HEK293 (cell line): ENCODE data around the gene IGFLR1.

Source experiments
- CTCF ChIA-PET: fragments of 350-600 bp; formaldehyde crosslinking; extraction: SDS; loops from one replicate; lab custom pipeline; 2021; ENCODE audit warnings: antibody characterized with exemption; lab: Yijun Ruan, JAX
- POLR2A ChIA-PET: fragments of 300-600 bp; formaldehyde crosslinking; extraction: SDS; loops from one replicate; lab custom pipeline; 2020; ENCODE audit warnings: antibody characterized with exemption, inconsistent platforms; lab: Yijun Ruan, JAX
- H3K27ac ChIP-seq: fragments of 200-500 bp; sonication (Bioruptor generic); 2 replicates; pipeline ENCODE4 v1.5.1; 2014; ENCODE audit warnings: low read depth, low read length, control low read depth, inconsistent platforms; ENCODE audit errors: extremely low read depth
- H3K36me3 ChIP-seq, 2 experiments: fragments of 200-500 bp in 1 of 2; sonication (Bioruptor generic) in 1 of 2; 1 replicate in 1 of 2; 2 replicates in 1 of 2; pipeline ENCODE4 v1.5.1; 2014 to 2017; ENCODE audit warnings: inconsistent platforms in 2 of 2, low read length in 2 of 2; ENCODE audit not compliant: control insufficient read depth in 2 of 2, insufficient read depth in 1 of 2
- H3K4me1 ChIP-seq: fragments of 200-500 bp; sonication (Bioruptor generic); 2 replicates; pipeline ENCODE4 v1.5.1; 2014; ENCODE audit warnings: mild to moderate bottlenecking, low read length, inconsistent platforms; ENCODE audit not compliant: control insufficient read depth, insufficient read depth
- H3K4me3 ChIP-seq: 2 replicates; pipeline ENCODE4 v1.5.1; 2011; ENCODE audit warnings: low read depth, mild to moderate bottlenecking, control low read depth, low read length, moderate library complexity
- H3K9me3 ChIP-seq: fragments of 200-500 bp; sonication (Bioruptor generic); 2 replicates; pipeline ENCODE4 v1.5.1; 2014; ENCODE audit warnings: low read depth, low read length, inconsistent platforms; ENCODE audit not compliant: control insufficient read depth, insufficient read depth
- BCL6B ChIP-seq: fragments of 450-650 bp; formaldehyde crosslinking; IDR thresholded peaks from 2 replicates; pipeline ENCODE4 v1.5.1; 2017; ENCODE audit warnings: missing biosample characterization, missing genetic modification characterization
- EGR2 ChIP-seq: fragments of 450-650 bp; formaldehyde crosslinking; IDR thresholded peaks from 2 replicates; pipeline ENCODE4 v1.5.1; 2016; ENCODE audit warnings: low read depth, missing biosample characterization, missing genetic modification characterization
- HIC1 ChIP-seq: fragments of 450-650 bp; formaldehyde crosslinking; IDR thresholded peaks from 2 replicates; pipeline ENCODE4 v1.5.1; 2016; ENCODE audit warnings: missing biosample characterization, missing genetic modification characterization
- HOXD13 ChIP-seq: sonication (generic); formaldehyde crosslinking; IDR thresholded peaks from 2 replicates; pipeline ENCODE4 v1.8.0; 2022; ENCODE audit warnings: missing genetic modification reagents, borderline replicate concordance
- KLF1 ChIP-seq: fragments of 450-650 bp; formaldehyde crosslinking; IDR thresholded peaks from 2 replicates; pipeline ENCODE4 v1.5.1; 2016; ENCODE audit warnings: missing biosample characterization, missing genetic modification characterization
- KLF8 ChIP-seq: fragments of 450-650 bp; formaldehyde crosslinking; IDR thresholded peaks from 2 replicates; pipeline ENCODE4 v1.5.1; 2016; ENCODE audit warnings: missing biosample characterization, missing genetic modification characterization
- MEIS1 ChIP-seq: sonication (generic); formaldehyde crosslinking; IDR thresholded peaks from 2 replicates; pipeline ENCODE4 v1.8.1; 2022; ENCODE audit warnings: missing genetic modification reagents, mild to moderate bottlenecking, borderline replicate concordance
- SCRT1 ChIP-seq: fragments of 450-650 bp; formaldehyde crosslinking; IDR thresholded peaks from 2 replicates; pipeline ENCODE4 v1.5.1; 2016; ENCODE audit warnings: missing biosample characterization, missing genetic modification characterization, borderline replicate concordance
- SP2 ChIP-seq: fragments of 450-650 bp; formaldehyde crosslinking; IDR thresholded peaks from 2 replicates; pipeline ENCODE4 v1.5.1; 2016; ENCODE audit warnings: missing biosample characterization, missing genetic modification characterization
- TCF7L2 ChIP-seq: IDR thresholded peaks from 2 replicates; pipeline ENCODE4 v1.6.1; 2011; ENCODE audit warnings: low read depth, mild to moderate bottlenecking, inconsistent platforms, low read length, moderate library complexity, borderline replicate concordance
- ZBTB7A ChIP-seq: fragments of 450-650 bp; formaldehyde crosslinking; IDR thresholded peaks from 2 replicates; pipeline ENCODE4 v1.5.1; 2016; ENCODE audit warnings: low read depth, missing biosample characterization, missing genetic modification characterization
- ZNF155 ChIP-seq: fragments of 450-650 bp; formaldehyde crosslinking; IDR thresholded peaks from 2 replicates; pipeline ENCODE4 v1.5.1; 2016; ENCODE audit warnings: missing biosample characterization, missing genetic modification characterization
- ZNF19 ChIP-seq: fragments of 450-650 bp; formaldehyde crosslinking; IDR thresholded peaks from 2 replicates; pipeline ENCODE4; 2016; ENCODE audit warnings: missing biosample characterization, missing genetic modification characterization, low read depth
- ZNF280C ChIP-seq: fragments of 450-650 bp; formaldehyde crosslinking; IDR thresholded peaks from 2 replicates; pipeline ENCODE4 v1.5.1; 2016; ENCODE audit warnings: missing biosample characterization, missing genetic modification characterization
- ZNF37A ChIP-seq: fragments of 450-650 bp; IDR thresholded peaks from 2 replicates; pipeline ENCODE4 v1.5.1; 2018; ENCODE audit warnings: missing biosample characterization, missing genetic modification characterization
- ZNF555 ChIP-seq: fragments of 450-650 bp; formaldehyde crosslinking; conservative IDR thresholded peaks from 2 replicates; pipeline ENCODE4 v1.5.1; 2017; ENCODE audit warnings: missing biosample characterization, mild to moderate bottlenecking, missing genetic modification characterization, inconsistent platforms
- ZNF585B ChIP-seq: fragments of 450-650 bp; formaldehyde crosslinking; IDR thresholded peaks from 2 replicates; pipeline ENCODE4 v1.5.1; 2016; ENCODE audit warnings: missing biosample characterization, missing genetic modification characterization
- ZNF600 ChIP-seq: fragments of 450-650 bp; formaldehyde crosslinking; IDR thresholded peaks from 2 replicates; pipeline ENCODE4 v1.5.1; 2016; ENCODE audit warnings: missing biosample characterization, missing genetic modification characterization
- ZNF610 ChIP-seq: fragments of 450-650 bp; formaldehyde crosslinking; IDR thresholded peaks from 2 replicates; pipeline ENCODE4 v1.5.1; 2016; ENCODE audit warnings: missing biosample characterization, missing genetic modification characterization, borderline replicate concordance
- ZNF626 ChIP-seq: fragments of 450-650 bp; sonication (Bioruptor Pico); formaldehyde crosslinking; IDR thresholded peaks from 2 replicates; pipeline ENCODE4 v1.5.1; 2018; ENCODE audit warnings: missing biosample characterization, missing genetic modification characterization, inconsistent platforms
- ZNF777 ChIP-seq: fragments of 450-650 bp; formaldehyde crosslinking; IDR thresholded peaks from 2 replicates; pipeline ENCODE4 v1.5.1; 2017; ENCODE audit warnings: missing biosample characterization, missing genetic modification characterization, borderline replicate concordance
- ZSCAN23 ChIP-seq: fragments of 450-650 bp; formaldehyde crosslinking; IDR thresholded peaks from 2 replicates; pipeline ENCODE4 v1.5.1; 2016; ENCODE audit warnings: missing biosample characterization, missing genetic modification characterization
- TF ChIP-seq, protein P1 (sequence below): fragments of 450-650 bp; formaldehyde crosslinking; IDR thresholded peaks from 2 replicates; pipeline ENCODE4 v1.5.1; 2016; ENCODE audit warnings: missing biosample characterization, missing genetic modification characterization

Gene IGFLR1

DNA sequence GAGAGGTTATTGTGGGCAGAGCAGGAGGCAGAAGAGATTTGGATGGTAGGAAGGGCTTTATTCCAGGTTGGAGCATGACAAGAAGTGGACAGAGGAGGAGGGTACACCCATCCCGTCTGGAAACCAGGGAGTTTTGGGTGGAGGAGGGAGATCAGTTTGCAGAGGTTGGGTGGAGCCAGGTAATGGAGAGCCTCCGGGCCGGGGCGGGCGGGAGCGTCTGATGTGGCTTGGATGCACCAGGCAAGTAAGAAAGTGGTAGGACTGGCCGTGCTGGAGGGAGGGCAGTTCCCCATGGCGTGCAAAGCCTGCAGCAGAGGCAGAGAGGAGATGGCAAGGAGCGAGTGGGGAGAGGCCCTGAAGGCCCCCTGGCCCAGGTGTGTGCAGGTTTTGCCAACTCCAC, 10.9 kb downstream of the IGFLR1 start:
- TF ChIP-seq HIC1 (tag by site-specific recombination) (0 out of 2 replicates have a peak, but pooled peaks have one; percentile 6), ZNF626 (tag by site-specific recombination) (no peak), ZNF37A (tag by site-specific recombination) (no peak), ZNF600 (tag by site-specific recombination) (peak; percentile 81), EGR2 (tag by site-specific recombination) (peak; percentile 43; the same call in 1 of the 2 replicates), ZNF155 (tag by site-specific recombination) (no peak), KLF1 (peak; percentile 99), SP2 (0 out of 2 replicates have a peak, but pooled peaks have one; percentile 12)
- TF ChIP-seq, protein P1, sequence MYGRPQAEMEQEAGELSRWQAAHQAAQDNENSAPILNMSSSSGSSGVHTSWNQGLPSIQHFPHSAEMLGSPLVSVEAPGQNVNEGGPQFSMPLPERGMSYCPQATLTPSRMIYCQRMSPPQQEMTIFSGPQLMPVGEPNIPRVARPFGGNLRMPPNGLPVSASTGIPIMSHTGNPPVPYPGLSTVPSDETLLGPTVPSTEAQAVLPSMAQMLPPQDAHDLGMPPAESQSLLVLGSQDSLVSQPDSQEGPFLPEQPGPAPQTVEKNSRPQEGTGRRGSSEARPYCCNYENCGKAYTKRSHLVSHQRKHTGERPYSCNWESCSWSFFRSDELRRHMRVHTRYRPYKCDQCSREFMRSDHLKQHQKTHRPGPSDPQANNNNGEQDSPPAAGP (tag by site-specific recombination) = 0 out of 2 replicates have a peak, but pooled peaks have one; percentile 32
- Histone ChIP-seq H3K4me3 (no peak overlapping the region), H3K36me3 (peaks cover 95 to 97% of the 10 kb centered on the region in 2 experiments), H3K27ac (no peak overlapping the region), H3K4me1 (no peaks in the 10 kb centered on the region), H3K9me3 (no peaks in the 10 kb centered on the region)
- ChIA-PET POLR2A (interaction anchor here (2.0 to 13.6 kb wide), 2 partner anchors 6 to 17 kb away, joined by 7 to 204 read pairs; partner anchors contain the start of gene LIN37), CTCF (interaction anchor here (1.3 kb wide), 1 partner anchor 10 kb away, joined by 4 read pairs; no protein-coding TSS in a partner anchor)

GRCh38 chr19:35730326-35730725, 11.9 kb downstream of the IGFLR1 start:
- TF ChIP-seq ZNF777 = no peak
- TF ChIP-seq MEIS1 (CRISPR knock-in tag) = no peak
- TF ChIP-seq KLF8 (tag by site-specific recombination) = no peak
- TF ChIP-seq, all 188 proteins: peak for 0
- POLR2A ChIA-PET = interaction anchor here (0.9 to 13.6 kb wide), 4 partner anchors 7 to 36 kb away, joined by 3 to 204 read pairs (median 6); partner anchors contain the start of genes IGFLR1 and LIN37
- Histone ChIP-seq H3K9me3 (no peaks in the 10 kb centered on the region), H3K36me3 (peaks cover 97 to 98% of the 10 kb centered on the region in 2 experiments), H3K27ac (no peak overlapping the region), H3K4me3 (no peak overlapping the region), H3K4me1 (no peaks in the 10 kb centered on the region)
- CTCF ChIA-PET = interaction anchor here (0.7 to 1.3 kb wide), 3 partner anchors 11 to 192 kb away, joined by 3 to 4 read pairs (median 3); no protein-coding TSS in a partner anchor

DNA sequence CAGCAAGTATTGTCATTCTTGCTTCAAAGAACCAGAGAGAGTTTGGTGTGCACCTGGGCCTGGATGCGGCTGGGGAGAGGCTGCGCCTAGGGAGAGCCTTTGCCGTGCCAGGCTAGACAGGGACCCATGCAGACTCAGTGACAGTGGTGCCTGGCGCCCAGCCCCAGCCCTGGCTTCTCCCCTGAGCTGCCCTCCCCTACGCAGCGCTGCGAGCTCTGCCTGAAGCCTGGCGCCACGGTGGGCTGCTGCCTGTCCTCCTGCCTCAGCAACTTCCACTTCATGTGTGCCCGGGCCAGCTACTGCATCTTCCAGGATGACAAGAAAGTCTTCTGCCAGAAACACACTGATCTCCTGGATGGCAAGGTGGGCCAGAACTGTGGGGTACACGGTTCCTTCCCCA, 12.5 kb downstream of the IGFLR1 start:
- no peaks in the 10 kb centered on the region for H3K9me3 ChIP-seq
- H3K27ac ChIP-seq = peak overlapping the region; percentile 31; the same call in 1 of the 2 replicates
- POLR2A ChIA-PET = interaction anchor here (1.3 to 13.6 kb wide), 3 partner anchors 8 to 19 kb away, joined by 4 to 204 read pairs (median 7); partner anchors contain the start of genes IGFLR1 and LIN37
- H3K36me3 ChIP-seq = peaks cover 97 to 98% of the 10 kb centered on the region in 2 experiments
- CTCF ChIA-PET = interaction anchor here (1.0 kb wide), 1 partner anchor 35 kb away, joined by 3 read pairs; no protein-coding TSS in a partner anchor
- no peaks in the 10 kb centered on the region for H3K4me1 ChIP-seq
- no peak overlapping the region for H3K4me3 ChIP-seq
- TF ChIP-seq HOXD13 (CRISPR knock-in tag) = no peak
- no peak for TF ChIP-seq ZNF280C (tag by site-specific recombination)
- TF ChIP-seq ZNF777 = no peak
- no peak for TF ChIP-seq ZNF19 (tag by site-specific recombination)
- TF ChIP-seq ZBTB7A (tag by site-specific recombination) = no peak
- TF ChIP-seq ZNF555 = no peak
- TF ChIP-seq ZNF610 (tag by site-specific recombination) = no peak
- no peak for TF ChIP-seq ZNF585B (tag by site-specific recombination)
- TF ChIP-seq ZSCAN23 (tag by site-specific recombination) = no peak
- no peak for TF ChIP-seq BCL6B (tag by site-specific recombination)
- no peak for TF ChIP-seq SCRT1 (tag by site-specific recombination)
- no peak for TF ChIP-seq TCF7L2
